ENCODE results near the gene PADI3. TPM values are rescaled to one million over a fixed set of nuclear protein-coding genes. Genes with fewer than 3 reads are reported as not detected.

Gene PADI3
- total and polyA plus RNA-seq, 9 of the 15 experiments (the other 6 are each of a cell fraction or from before 2014, with no cell fraction given) = not detected

DNA sequence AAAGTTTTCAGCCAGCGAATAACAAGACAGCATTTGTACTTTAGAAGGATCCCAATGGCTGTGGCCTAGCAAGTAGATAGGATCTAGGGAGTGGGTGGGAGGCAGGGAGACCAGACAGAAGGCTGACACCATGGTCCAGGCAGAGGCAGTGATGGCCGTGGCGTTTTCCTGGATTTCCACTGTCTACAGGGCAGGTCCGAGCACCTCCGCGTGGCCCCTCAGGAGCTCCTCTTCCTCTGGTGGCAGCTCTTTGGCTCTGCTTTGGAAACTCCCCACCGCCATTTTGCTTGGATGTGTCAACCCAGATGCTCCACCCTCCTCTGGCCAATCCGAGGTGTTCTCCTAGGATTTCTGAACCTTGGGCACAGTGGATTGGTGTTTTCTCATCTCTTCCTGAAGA, 84.2 kb downstream of the PADI3 start:
- Histone ChIP-seq H3K9ac (ENCODE audit: insufficient read depth in 1 of 2, low read depth in 2 of 2, low read length in 2 of 2) (no peak overlapping the region), H3K36me3 (ENCODE audit: control insufficient read depth, insufficient read depth, low read length) (no peaks in the 10 kb centered on the region), H3K79me2 (ENCODE audit: control insufficient read depth, insufficient read depth, low read length) (no peaks in the 10 kb centered on the region), H3K4me2 (ENCODE audit: insufficient read depth, low read length) (no peak overlapping the region), H3K9me1 (ENCODE audit: control insufficient read depth, insufficient read depth, low read length) (no peaks in the 10 kb centered on the region), H3K9me3 (replicated peaks; ENCODE audit: control insufficient read depth, insufficient read depth, low read depth, low read length) (no peaks in the 10 kb centered on the region; the same call in 1 of the 2 replicates), H2AFZ (ENCODE audit: low read depth, low read length) (no peak overlapping the region), H4K20me1 (replicated peaks; ENCODE audit: control insufficient read depth, insufficient read depth, low read length) (0 out of 2 replicates have a peak, but pooled peaks cover 3% of the 10 kb centered on the region), H3K4me1 (replicated peaks in 1 of 2; ENCODE audit: control insufficient read depth in 2 of 2, insufficient read depth in 2 of 2, low read length in 2 of 2) (no peaks in the 10 kb centered on the region; a peak in 1 of 5 replicates), H3K27ac (ENCODE audit: extremely low read depth, low read depth, low read length) (no peak overlapping the region), H3K27me3 (ENCODE audit: control insufficient read depth in 2 of 2, insufficient read depth in 2 of 2, low read length in 2 of 2) (peaks cover 16 to 39% of the 10 kb centered on the region in 2 experiments), H3K4me3 (no peak overlapping the region)
- BruUV-seq (replicated peaks) = no TSS peak
- CTCF ChIA-PET (ENCODE audit: low intra/inter-chr PET ratio) = no interaction called here
- TF ChIP-seq TEAD1 (CRISPR knock-in tag; IDR thresholded peaks at IDR 0.05) = no peak
- TF ChIP-seq YY1 (IDR thresholded peaks at IDR 0.05; ENCODE audit: borderline replicate concordance in 1 of 3, control insufficient read depth in 1 of 3, extremely low read depth in 1 of 3, insufficient read depth in 3 of 3, insufficient read length in 1 of 3, insufficient replicate concordance in 2 of 3, low read depth in 1 of 3, low read length in 2 of 3) = peak in 1 of 3 experiments; percentile 42
- TF ChIP-seq EGR1 (conservative IDR thresholded peaks at IDR 0.05) = peak; percentile 46
- intact Hi-C loops (cut with micrococcal nuclease) = loop anchor here (10.0 kb wide), 2 partner anchors 152 to 278 kb away; partner anchors contain the start of gene SDHB
- under 1% methylated on average over 8 of the region's 8 CpGs for WGBS (ENCODE audit: insufficient coverage, low coverage, missing lambda C conversion rate)
- POLR2A ChIA-PET = interaction anchor here (0.7 kb wide), 1 partner anchor 287 kb away, joined by 3 read pairs; no protein-coding TSS in a partner anchor
- ATAC-seq (no peak), FAIRE-seq (no peak), DNase-seq (ENCODE audit: extremely low read depth in 1 of 4, low spot score in 3 of 4) (peak in 1 of 4 experiments; percentile 3)
- in situ Hi-C loops (cut with MboI) = loop anchor here (5.0 kb wide), 1 partner anchor 206 kb away; no protein-coding TSS in a partner anchor

Small RNA genes lying within 50 kb of the gene (microRNA-seq; reads per million reads assigned to microRNA genes)
- not detected for gene MIR3972 (ENCODE audit: borderline microRNAs expressed)

Small RNA genes lying within 50 kb of the gene (small RNA-seq; reads per million reads assigned to genes)
- not detected for gene MIR3972

Other genes with a start within 250 kb of the PADI3 start
- gene ATP13A2, start 237.2 kb upstream of the PADI3 start, total RNA-seq (2014; rRNA removed) = 23.9 and 40.2 TPM in 2 replicates
- 7.8 and 9.9 TPM in 2 replicates for gene ATP13A2, start 237.2 kb upstream of the PADI3 start, total RNA-seq (2014; rRNA removed; fragmentation: Illumina TruSeq; extraction: Trizol)
- 15.5 and 16.3 TPM in 2 replicates for gene ATP13A2, start 237.2 kb upstream of the PADI3 start, total RNA-seq (2015; rRNA removed; fragmentation: Illumina TruSeq; extraction: Trizol)
- gene ATP13A2, start 237.2 kb upstream of the PADI3 start, total RNA-seq (2021) = 48.3 and 56.3 TPM in 2 replicates
- 10.5 and 27.2 TPM in 2 replicates for gene ATP13A2, start 237.2 kb upstream of the PADI3 start, polyA plus RNA-seq (2011; rRNA removed)
- 22.0 and 35.5 TPM in 2 replicates for gene ATP13A2, start 237.2 kb upstream of the PADI3 start, polyA plus RNA-seq (2014; fragmentation: Illumina TruSeq; extraction: Trizol)
- gene ATP13A2, start 237.2 kb upstream of the PADI3 start, polyA plus RNA-seq (2014; fragmentation: Nextera tagmentation; extraction: Ambion mirVana) = under 1 TPM; 0.36 to 0.45 TPM
- gene ATP13A2, start 237.2 kb upstream of the PADI3 start, polyA plus RNA-seq (2014; rRNA removed) = 26.3 and 28.5 TPM in 2 replicates
- gene SDHB, start 195.1 kb upstream of the PADI3 start, total RNA-seq (2014; rRNA removed) = 351 and 360 TPM in 2 replicates
- gene SDHB, start 195.1 kb upstream of the PADI3 start, total RNA-seq (2014; rRNA removed; fragmentation: Illumina TruSeq; extraction: Trizol) = 396 and 465 TPM in 2 replicates
- 365 and 377 TPM in 2 replicates for gene SDHB, start 195.1 kb upstream of the PADI3 start, total RNA-seq (2015; rRNA removed; fragmentation: Illumina TruSeq; extraction: Trizol)
- 263 and 299 TPM in 2 replicates for gene SDHB, start 195.1 kb upstream of the PADI3 start, total RNA-seq (2021)
- 453 and 554 TPM in 2 replicates for gene SDHB, start 195.1 kb upstream of the PADI3 start, polyA plus RNA-seq (2011; rRNA removed)
- gene SDHB, start 195.1 kb upstream of the PADI3 start, polyA plus RNA-seq (2014; fragmentation: Illumina TruSeq; extraction: Trizol) = 373 and 453 TPM in 2 replicates
- 100 to 1,000 TPM; 207 to 339 TPM for gene SDHB, start 195.1 kb upstream of the PADI3 start, polyA plus RNA-seq (2014; fragmentation: Nextera tagmentation; extraction: Ambion mirVana)
- gene SDHB, start 195.1 kb upstream of the PADI3 start, polyA plus RNA-seq (2014; rRNA removed) = 390 and 400 TPM in 2 replicates
- not detected in 2 replicates for gene PADI2, start 129.6 kb upstream of the PADI3 start, total RNA-seq (2014; rRNA removed)
- not detected in 2 replicates for gene PADI2, start 129.6 kb upstream of the PADI3 start, total RNA-seq (2014; rRNA removed; fragmentation: Illumina TruSeq; extraction: Trizol)
- not detected in 2 replicates for gene PADI2, start 129.6 kb upstream of the PADI3 start, total RNA-seq (2015; rRNA removed; fragmentation: Illumina TruSeq; extraction: Trizol)
- gene PADI2, start 129.6 kb upstream of the PADI3 start, total RNA-seq (2021) = 0.11 and 0.13 TPM in 2 replicates
- 0.01 TPM in 2 replicates for gene PADI2, start 129.6 kb upstream of the PADI3 start, polyA plus RNA-seq (2011; rRNA removed)
- gene PADI2, start 129.6 kb upstream of the PADI3 start, polyA plus RNA-seq (2014; fragmentation: Illumina TruSeq; extraction: Trizol) = not detected in 2 replicates
- gene PADI2, start 129.6 kb upstream of the PADI3 start, polyA plus RNA-seq (2014; fragmentation: Nextera tagmentation; extraction: Ambion mirVana) = under 1 TPM; 0.01 TPM
- gene PADI2, start 129.6 kb upstream of the PADI3 start, polyA plus RNA-seq (2014; rRNA removed) = not detected in 2 replicates
- not detected in 2 replicates for gene PADI1, start 44.0 kb upstream of the PADI3 start, total RNA-seq (2014; rRNA removed)
- gene PADI1, start 44.0 kb upstream of the PADI3 start, total RNA-seq (2014; rRNA removed; fragmentation: Illumina TruSeq; extraction: Trizol) = not detected in 2 replicates
- not detected in 2 replicates for gene PADI1, start 44.0 kb upstream of the PADI3 start, total RNA-seq (2015; rRNA removed; fragmentation: Illumina TruSeq; extraction: Trizol)
- gene PADI1, start 44.0 kb upstream of the PADI3 start, total RNA-seq (2021) = not detected in 2 replicates
- gene PADI1, start 44.0 kb upstream of the PADI3 start, polyA plus RNA-seq (2011; rRNA removed) = not detected in 2 replicates
- gene PADI1, start 44.0 kb upstream of the PADI3 start, polyA plus RNA-seq (2014; fragmentation: Illumina TruSeq; extraction: Trizol) = not detected in 2 replicates
- gene PADI1, start 44.0 kb upstream of the PADI3 start, polyA plus RNA-seq (2014; fragmentation: Nextera tagmentation; extraction: Ambion mirVana) = not detected
- gene PADI1, start 44.0 kb upstream of the PADI3 start, polyA plus RNA-seq (2014; rRNA removed) = not detected in 2 replicates
- not detected in 2 replicates for gene PADI4, start 59.1 kb downstream of the PADI3 start, total RNA-seq (2014; rRNA removed)
- not detected in 2 replicates for gene PADI4, start 59.1 kb downstream of the PADI3 start, total RNA-seq (2014; rRNA removed; fragmentation: Illumina TruSeq; extraction: Trizol)
- not detected in 2 replicates for gene PADI4, start 59.1 kb downstream of the PADI3 start, total RNA-seq (2015; rRNA removed; fragmentation: Illumina TruSeq; extraction: Trizol)
- gene PADI4, start 59.1 kb downstream of the PADI3 start, total RNA-seq (2021) = 0.33 TPM in 1 of 2 replicates, not detected in the other
- 0.09 TPM in 1 of 2 replicates, not detected in the other for gene PADI4, start 59.1 kb downstream of the PADI3 start, polyA plus RNA-seq (2011; rRNA removed)
- not detected in 2 replicates for gene PADI4, start 59.1 kb downstream of the PADI3 start, polyA plus RNA-seq (2014; fragmentation: Illumina TruSeq; extraction: Trizol)
- under 1 TPM in 1 of 2 experiments, not detected in 1; 0.22 TPM for gene PADI4, start 59.1 kb downstream of the PADI3 start, polyA plus RNA-seq (2014; fragmentation: Nextera tagmentation; extraction: Ambion mirVana)
- gene PADI4, start 59.1 kb downstream of the PADI3 start, polyA plus RNA-seq (2014; rRNA removed) = not detected in 2 replicates
- not detected in 2 replicates for gene PADI6, start 123.1 kb downstream of the PADI3 start, total RNA-seq (2014; rRNA removed)
- gene PADI6, start 123.1 kb downstream of the PADI3 start, total RNA-seq (2014; rRNA removed; fragmentation: Illumina TruSeq; extraction: Trizol) = not detected in 2 replicates
- not detected in 2 replicates for gene PADI6, start 123.1 kb downstream of the PADI3 start, total RNA-seq (2015; rRNA removed; fragmentation: Illumina TruSeq; extraction: Trizol)
- not detected in 2 replicates for gene PADI6, start 123.1 kb downstream of the PADI3 start, total RNA-seq (2021)
- not detected in 2 replicates for gene PADI6, start 123.1 kb downstream of the PADI3 start, polyA plus RNA-seq (2011; rRNA removed)
- not detected in 2 replicates for gene PADI6, start 123.1 kb downstream of the PADI3 start, polyA plus RNA-seq (2014; fragmentation: Illumina TruSeq; extraction: Trizol)
- gene PADI6, start 123.1 kb downstream of the PADI3 start, polyA plus RNA-seq (2014; fragmentation: Nextera tagmentation; extraction: Ambion mirVana) = not detected
- not detected in 2 replicates for gene PADI6, start 123.1 kb downstream of the PADI3 start, polyA plus RNA-seq (2014; rRNA removed)
- gene RCC2, start 190.6 kb downstream of the PADI3 start, total RNA-seq (2014; rRNA removed) = 111 and 116 TPM in 2 replicates
- 108 and 111 TPM in 2 replicates for gene RCC2, start 190.6 kb downstream of the PADI3 start, total RNA-seq (2014; rRNA removed; fragmentation: Illumina TruSeq; extraction: Trizol)
- gene RCC2, start 190.6 kb downstream of the PADI3 start, total RNA-seq (2015; rRNA removed; fragmentation: Illumina TruSeq; extraction: Trizol) = 116 and 117 TPM in 2 replicates
- gene RCC2, start 190.6 kb downstream of the PADI3 start, total RNA-seq (2021) = 258 and 292 TPM in 2 replicates
- gene RCC2, start 190.6 kb downstream of the PADI3 start, polyA plus RNA-seq (2011; rRNA removed) = 59.5 and 105 TPM in 2 replicates
- gene RCC2, start 190.6 kb downstream of the PADI3 start, polyA plus RNA-seq (2014; fragmentation: Illumina TruSeq; extraction: Trizol) = 209 and 213 TPM in 2 replicates
- 100 to 1,000 TPM in 1 of 2 experiments, 10 to 100 TPM in 1; 31.8 to 203 TPM for gene RCC2, start 190.6 kb downstream of the PADI3 start, polyA plus RNA-seq (2014; fragmentation: Nextera tagmentation; extraction: Ambion mirVana)
- gene RCC2, start 190.6 kb downstream of the PADI3 start, polyA plus RNA-seq (2014; rRNA removed) = 135 and 139 TPM in 2 replicates